ENCODE data around the gene HS3ST6.
A peak's percentile ranks its signal among the peaks of the same experiment; 100 is the strongest.

HS3ST6 gene

GRCh38 chr16:1936945-1937479 is 18.8 kb upstream of the HS3ST6 start (continued):
- TF ChIP-seq ZFP30 (CRISPR knock-in tag; IDR thresholded peaks at IDR 0.05) = no peak
- TF ChIP-seq ARNTL (CRISPR knock-in tag; IDR thresholded peaks at IDR 0.05; ENCODE audit: borderline replicate concordance, low read depth) = no peak
- no peak for TF ChIP-seq CREB5 (CRISPR knock-in tag; IDR thresholded peaks at IDR 0.05; ENCODE audit: low read depth)
- TF ChIP-seq RARB (CRISPR knock-in tag; IDR thresholded peaks at IDR 0.05) = no peak

DNA sequence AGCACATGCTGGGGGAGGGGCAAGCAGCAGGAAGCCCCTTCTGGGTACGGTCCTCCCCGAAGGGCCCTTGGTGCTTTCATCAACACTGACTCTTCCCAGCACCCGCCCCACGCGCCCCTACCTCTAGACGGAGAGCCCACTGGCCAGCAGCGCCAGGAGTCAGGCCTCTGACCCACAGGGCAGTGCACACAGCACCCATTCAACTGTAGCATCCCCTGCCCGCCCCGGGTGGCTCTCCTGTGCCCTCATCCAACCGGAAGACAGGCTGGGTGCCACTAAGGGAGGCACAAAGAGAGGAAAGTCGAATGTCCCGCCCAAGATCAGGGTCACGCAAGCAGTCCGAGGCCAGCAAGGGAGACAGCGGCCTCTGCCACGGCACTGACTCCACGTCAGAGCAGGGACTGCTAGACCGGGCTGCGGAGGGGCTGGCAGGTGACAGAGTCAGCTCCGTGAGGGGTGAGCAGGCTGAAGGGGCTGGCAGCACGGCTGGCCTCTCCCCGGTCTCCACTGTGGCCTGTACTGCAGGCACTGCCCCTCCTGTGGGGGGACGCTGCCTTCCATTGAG is 15.0 kb upstream of the HS3ST6 start:
- ATAC-seq = no peak
- TF ChIP-seq ZNF565 (CRISPR knock-in tag; conservative IDR thresholded peaks at IDR 0.05; ENCODE audit: low read depth) (no peak), ZNF70 (CRISPR knock-in tag; IDR thresholded peaks at IDR 0.05) (no peak), TSHZ2 (CRISPR knock-in tag; IDR thresholded peaks at IDR 0.05) (no peak), TOX (CRISPR knock-in tag; IDR thresholded peaks at IDR 0.05; ENCODE audit: borderline replicate concordance) (no peak)

DNA sequence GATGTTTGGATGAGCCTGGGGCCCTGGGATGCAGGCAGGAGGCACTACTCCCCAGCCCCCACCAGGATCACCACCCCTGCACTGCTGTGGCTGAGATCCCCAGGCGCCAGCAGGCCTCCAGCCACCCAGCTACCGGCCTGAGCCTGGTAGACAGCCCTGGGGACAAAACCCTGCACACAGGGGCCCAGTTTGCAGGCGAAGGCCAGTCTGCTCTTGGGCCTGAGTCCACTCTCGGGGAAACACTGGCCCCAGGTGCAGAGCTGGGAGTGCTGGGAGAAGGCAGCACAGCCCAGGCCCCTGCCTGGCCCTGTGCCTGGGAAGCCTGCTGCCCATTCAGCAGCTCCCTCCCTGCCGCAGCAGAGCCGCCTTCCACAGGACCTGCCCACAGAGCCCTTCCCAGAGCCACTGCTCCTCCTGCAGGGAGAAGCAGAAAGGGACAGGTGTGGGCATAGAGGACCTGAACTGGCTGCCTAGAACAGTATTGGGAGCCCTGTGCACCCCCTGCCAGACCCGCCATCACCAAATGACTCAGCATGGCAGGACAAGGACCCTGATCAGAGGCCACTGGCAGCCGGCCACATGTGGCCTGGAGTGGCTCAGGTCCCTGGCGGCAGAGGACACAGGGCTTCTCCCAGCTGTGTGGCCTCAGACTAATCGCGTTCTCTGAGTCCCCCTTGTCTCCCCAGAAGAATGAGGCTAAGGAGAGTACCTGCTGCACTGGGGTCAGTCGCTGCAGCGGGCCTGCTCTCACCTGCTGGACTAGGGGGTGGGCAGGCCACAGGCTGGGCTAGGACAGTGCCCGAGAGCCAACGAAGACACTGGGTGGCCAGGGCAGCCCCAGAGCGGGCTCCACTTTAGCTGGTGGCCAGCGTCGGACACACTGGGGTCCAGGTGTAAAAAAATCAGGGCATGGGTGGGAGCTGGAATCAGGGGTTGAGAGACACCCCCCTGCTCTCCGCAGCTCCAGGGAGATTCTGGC is 14.1 kb upstream of the HS3ST6 start:
- TF ChIP-seq TOX (CRISPR knock-in tag; IDR thresholded peaks at IDR 0.05; ENCODE audit: borderline replicate concordance) = no peak
- TF ChIP-seq, protein P1, sequence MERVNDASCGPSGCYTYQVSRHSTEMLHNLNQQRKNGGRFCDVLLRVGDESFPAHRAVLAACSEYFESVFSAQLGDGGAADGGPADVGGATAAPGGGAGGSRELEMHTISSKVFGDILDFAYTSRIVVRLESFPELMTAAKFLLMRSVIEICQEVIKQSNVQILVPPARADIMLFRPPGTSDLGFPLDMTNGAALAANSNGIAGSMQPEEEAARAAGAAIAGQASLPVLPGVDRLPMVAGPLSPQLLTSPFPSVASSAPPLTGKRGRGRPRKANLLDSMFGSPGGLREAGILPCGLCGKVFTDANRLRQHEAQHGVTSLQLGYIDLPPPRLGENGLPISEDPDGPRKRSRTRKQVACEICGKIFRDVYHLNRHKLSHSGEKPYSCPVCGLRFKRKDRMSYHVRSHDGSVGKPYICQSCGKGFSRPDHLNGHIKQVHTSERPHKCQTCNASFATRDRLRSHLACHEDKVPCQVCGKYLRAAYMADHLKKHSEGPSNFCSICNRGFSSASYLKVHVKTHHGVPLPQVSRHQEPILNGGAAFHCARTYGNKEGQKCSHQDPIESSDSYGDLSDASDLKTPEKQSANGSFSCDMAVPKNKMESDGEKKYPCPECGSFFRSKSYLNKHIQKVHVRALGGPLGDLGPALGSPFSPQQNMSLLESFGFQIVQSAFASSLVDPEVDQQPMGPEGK (CRISPR knock-in tag; IDR thresholded peaks at IDR 0.05; ENCODE audit: borderline replicate concordance) = no peak
- TF ChIP-seq, protein P2, sequence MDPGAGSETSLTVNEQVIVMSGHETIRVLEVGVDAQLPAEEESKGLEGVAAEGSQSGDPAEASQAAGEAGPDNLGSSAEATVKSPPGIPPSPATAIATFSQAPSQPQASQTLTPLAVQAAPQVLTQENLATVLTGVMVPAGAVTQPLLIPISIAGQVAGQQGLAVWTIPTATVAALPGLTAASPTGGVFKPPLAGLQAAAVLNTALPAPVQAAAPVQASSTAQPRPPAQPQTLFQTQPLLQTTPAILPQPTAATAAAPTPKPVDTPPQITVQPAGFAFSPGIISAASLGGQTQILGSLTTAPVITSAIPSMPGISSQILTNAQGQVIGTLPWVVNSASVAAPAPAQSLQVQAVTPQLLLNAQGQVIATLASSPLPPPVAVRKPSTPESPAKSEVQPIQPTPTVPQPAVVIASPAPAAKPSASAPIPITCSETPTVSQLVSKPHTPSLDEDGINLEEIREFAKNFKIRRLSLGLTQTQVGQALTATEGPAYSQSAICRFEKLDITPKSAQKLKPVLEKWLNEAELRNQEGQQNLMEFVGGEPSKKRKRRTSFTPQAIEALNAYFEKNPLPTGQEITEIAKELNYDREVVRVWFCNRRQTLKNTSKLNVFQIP (CRISPR knock-in tag; IDR thresholded peaks at IDR 0.05; ENCODE audit: borderline replicate concordance, low read depth) = no peak
- peak; percentile 53 for ATAC-seq

GRCh38 chr16:1930338-1930720 is 12.1 kb upstream of the HS3ST6 start:
- ATAC-seq = no peak
- TF ChIP-seq ZC3H10 (CRISPR knock-in tag; IDR thresholded peaks at IDR 0.05) (no peak), ZNF565 (CRISPR knock-in tag; conservative IDR thresholded peaks at IDR 0.05; ENCODE audit: low read depth) (no peak), ISL1 (CRISPR knock-in tag; IDR thresholded peaks at IDR 0.05) (no peak), BACH2 (CRISPR knock-in tag; IDR thresholded peaks at IDR 0.05; ENCODE audit: borderline replicate concordance) (no peak), SNAI2 (CRISPR knock-in tag; IDR thresholded peaks at IDR 0.05) (no peak), RARB (CRISPR knock-in tag; IDR thresholded peaks at IDR 0.05) (no peak), CREB5 (CRISPR knock-in tag; IDR thresholded peaks at IDR 0.05; ENCODE audit: low read depth) (no peak), ZNF8 (CRISPR knock-in tag; IDR thresholded peaks at IDR 0.05) (no peak), ZNF70 (CRISPR knock-in tag; IDR thresholded peaks at IDR 0.05) (no peak), TSHZ2 (CRISPR knock-in tag; IDR thresholded peaks at IDR 0.05) (no peak), ZFP30 (CRISPR knock-in tag; IDR thresholded peaks at IDR 0.05) (no peak), ESRRG (CRISPR knock-in tag; IDR thresholded peaks at IDR 0.05) (no peak)
- TF ChIP-seq, protein P3, sequence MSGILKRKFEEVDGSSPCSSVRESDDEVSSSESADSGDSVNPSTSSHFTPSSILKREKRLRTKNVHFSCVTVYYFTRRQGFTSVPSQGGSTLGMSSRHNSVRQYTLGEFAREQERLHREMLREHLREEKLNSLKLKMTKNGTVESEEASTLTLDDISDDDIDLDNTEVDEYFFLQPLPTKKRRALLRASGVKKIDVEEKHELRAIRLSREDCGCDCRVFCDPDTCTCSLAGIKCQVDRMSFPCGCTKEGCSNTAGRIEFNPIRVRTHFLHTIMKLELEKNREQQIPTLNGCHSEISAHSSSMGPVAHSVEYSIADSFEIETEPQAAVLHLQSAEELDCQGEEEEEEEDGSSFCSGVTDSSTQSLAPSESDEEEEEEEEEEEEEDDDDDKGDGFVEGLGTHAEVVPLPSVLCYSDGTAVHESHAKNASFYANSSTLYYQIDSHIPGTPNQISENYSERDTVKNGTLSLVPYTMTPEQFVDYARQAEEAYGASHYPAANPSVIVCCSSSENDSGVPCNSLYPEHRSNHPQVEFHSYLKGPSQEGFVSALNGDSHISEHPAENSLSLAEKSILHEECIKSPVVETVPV (CRISPR knock-in tag; IDR thresholded peaks at IDR 0.05) = no peak
- TF ChIP-seq, protein P2 (CRISPR knock-in tag; IDR thresholded peaks at IDR 0.05; ENCODE audit: borderline replicate concordance, low read depth) = no peak
